DMS53 (cell line): ENCODE results near the gene LONP1.

Experiments
- DNase-seq: peaks from one replicate; lab custom pipeline; 2025; lab: John Stamatoyannopoulos, UW

Gene LONP1

DNA sequence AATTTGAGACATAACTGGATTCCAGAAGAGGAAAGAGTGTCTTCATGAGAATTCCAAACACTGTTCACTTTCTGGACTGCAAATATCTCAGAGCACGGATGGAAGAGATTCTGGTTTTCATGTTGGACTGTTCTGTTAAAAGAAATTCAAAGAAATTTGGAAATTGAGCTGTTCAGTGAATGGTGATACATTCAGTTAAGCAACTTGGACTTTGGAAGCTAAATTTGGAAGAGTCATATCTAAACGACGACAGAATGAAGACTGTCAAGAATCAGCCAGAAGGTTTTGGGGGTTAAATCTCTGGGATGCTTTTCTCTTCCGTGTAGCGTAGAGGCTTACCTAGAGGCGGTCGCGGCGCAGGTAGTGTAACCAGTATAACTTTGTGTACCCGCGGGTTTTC, 71.5 kb downstream of the LONP1 start:
- DNase-seq = no peak

DNA sequence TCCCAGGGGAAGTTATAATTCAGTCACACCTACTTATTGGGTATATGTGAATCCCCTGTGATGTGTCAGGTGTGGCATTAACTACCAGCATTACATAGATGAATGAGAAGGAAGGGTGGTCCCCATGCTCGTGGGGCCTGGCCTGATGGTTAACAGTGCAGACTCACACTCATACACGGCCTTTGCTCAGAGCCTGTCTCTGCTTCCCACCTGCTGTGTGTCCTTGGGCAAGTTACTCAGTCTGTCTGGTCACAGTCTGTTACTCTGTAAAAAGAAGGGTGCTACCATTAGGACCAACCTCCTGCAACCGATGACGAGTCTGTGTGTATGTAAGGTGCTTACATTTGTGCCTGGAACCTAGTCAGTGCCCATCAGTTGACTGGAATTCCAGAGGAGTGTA, 73.2 kb downstream of the LONP1 start:
- no peak for DNase-seq

DNA sequence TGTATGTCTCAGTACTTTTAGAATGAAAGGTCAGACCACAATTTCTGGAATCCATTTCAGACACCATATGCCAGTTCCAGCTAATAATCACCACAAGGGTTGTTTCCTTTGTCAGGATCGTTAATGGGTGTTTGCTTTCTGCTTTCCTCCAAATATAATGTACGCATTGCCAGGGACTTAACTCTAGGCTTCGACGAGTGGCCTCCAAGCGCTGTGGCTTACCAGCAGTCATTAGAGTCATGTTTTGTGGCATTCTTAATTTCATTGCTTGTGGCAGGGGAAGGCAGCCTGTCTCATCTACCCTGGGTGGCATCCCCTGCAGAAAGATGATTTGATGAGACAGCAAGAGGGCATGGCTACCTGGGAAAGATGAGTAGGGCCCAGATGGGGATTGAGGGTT, 74.5 kb downstream of the LONP1 start:
- DNase-seq = no peak

DNA sequence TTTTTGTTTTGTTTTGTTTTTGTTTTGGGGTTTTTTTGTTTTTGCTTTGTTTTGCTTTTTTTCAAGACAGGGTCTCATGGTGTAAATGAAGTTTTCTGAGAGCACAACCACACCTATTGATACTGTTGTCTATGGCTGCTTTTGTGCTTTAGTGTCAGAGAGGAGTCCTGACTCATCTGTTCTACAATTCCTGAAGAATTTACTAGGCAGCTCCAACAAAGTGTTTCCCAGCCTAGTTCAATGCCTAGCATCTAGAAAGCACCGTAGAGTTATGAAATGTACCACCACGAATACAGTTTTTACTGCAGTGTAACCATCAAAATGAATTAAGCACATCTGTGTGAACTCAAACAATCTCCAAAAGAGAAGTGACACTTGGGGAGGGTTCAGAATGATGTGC, 75.9 kb downstream of the LONP1 start:
- no peak for DNase-seq

DNA sequence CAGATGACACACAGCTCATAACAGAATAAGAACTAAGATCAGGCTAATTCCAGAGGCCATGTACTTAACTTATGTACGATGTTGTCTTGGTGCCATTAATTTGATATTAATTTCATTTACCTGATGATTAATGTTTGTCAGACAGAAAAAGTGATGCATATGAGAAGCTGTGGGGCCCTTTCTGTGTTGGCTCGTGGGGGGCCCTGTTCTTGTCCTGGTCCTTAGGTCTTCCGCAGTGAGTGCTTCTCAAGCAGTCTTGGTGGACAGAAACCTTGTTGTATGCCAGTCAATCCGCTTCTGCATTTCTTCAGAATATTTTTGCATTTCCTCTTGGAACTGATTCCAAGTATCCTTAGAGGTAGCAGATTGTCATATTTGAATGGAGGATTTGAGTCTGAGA, 76.9 kb downstream of the LONP1 start:
- DNase-seq = no peak

DNA sequence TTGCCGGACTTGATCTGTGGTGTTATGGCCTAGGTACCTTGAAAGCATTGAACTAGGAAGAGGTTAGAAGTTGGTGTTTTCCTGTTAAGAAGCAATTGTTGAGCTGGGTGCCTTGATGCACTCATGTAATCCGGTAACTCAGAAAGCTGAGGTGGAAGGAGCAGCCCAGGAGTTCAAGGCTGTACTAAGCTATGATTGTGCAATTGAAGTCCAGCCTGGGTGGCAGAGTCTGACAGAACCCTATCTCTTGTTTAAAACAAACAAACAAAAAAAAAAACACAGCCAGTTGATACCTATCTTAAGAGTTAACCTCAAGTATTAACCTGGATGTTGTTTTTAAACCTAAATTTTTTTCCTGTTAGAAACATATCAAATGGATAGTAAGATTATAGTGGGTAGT, 77.7 kb downstream of the LONP1 start:
- no peak for DNase-seq
